ENCODE measurements around the gene MAB21L2.

The MAB21L2 gene

DNA sequence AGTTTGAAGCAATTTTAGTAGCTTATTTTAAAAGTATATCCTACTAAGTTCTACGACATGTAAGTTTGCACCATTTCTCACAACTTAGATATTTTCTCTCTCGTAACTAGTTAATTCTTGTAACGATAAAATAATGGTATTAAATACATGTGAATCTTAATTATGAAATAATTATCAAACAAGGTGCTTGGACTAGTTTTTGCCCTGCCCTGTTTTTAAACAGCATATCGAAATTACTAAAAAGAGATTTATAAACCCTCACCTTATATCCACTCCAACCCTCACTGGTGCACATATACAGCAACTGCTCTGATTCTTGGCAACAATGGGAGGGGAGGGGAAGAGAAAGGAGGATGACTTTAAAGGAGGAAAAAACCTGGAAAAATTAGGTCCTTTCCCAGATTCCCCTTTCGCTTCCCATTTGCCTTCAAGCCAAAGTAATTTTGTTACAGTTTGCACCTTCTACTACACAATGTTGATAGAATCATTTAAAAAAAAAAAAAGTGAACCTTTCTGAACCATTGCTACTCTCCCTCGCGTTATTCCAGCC, 820 bp upstream of the MAB21L2 start:
- Histone ChIP-seq H3K9me3 (ENCODE audit: control insufficient read depth, insufficient read depth, low read depth, low read length) (no peaks in the 10 kb centered on the region), H3K4me1 (ENCODE audit: control insufficient read depth, insufficient read depth, low read length) (no peaks in the 10 kb centered on the region), H3K36me3 (ENCODE audit: control insufficient read depth in 2 of 2, insufficient read depth in 1 of 2, low read length in 2 of 2) (peaks cover 0 to 12% of the 10 kb centered on the region in 2 experiments; a peak in 1 of 3 replicates), H3K27ac (ENCODE audit: extremely low read depth, low read depth, low read length) (no peak overlapping the region), H3K4me3 (ENCODE audit: low read depth, low read length) (no peak overlapping the region)
- ChIA-PET POLR2A (no interaction called here), CTCF (interaction anchor here (0.6 kb wide), 1 partner anchor 431 kb away, joined by 3 read pairs; no protein-coding TSS in a partner anchor)
- TF ChIP-seq ZNF600 (tag by site-specific recombination; IDR thresholded peaks at IDR 0.05): no peak
- TF ChIP-seq, protein P1, sequence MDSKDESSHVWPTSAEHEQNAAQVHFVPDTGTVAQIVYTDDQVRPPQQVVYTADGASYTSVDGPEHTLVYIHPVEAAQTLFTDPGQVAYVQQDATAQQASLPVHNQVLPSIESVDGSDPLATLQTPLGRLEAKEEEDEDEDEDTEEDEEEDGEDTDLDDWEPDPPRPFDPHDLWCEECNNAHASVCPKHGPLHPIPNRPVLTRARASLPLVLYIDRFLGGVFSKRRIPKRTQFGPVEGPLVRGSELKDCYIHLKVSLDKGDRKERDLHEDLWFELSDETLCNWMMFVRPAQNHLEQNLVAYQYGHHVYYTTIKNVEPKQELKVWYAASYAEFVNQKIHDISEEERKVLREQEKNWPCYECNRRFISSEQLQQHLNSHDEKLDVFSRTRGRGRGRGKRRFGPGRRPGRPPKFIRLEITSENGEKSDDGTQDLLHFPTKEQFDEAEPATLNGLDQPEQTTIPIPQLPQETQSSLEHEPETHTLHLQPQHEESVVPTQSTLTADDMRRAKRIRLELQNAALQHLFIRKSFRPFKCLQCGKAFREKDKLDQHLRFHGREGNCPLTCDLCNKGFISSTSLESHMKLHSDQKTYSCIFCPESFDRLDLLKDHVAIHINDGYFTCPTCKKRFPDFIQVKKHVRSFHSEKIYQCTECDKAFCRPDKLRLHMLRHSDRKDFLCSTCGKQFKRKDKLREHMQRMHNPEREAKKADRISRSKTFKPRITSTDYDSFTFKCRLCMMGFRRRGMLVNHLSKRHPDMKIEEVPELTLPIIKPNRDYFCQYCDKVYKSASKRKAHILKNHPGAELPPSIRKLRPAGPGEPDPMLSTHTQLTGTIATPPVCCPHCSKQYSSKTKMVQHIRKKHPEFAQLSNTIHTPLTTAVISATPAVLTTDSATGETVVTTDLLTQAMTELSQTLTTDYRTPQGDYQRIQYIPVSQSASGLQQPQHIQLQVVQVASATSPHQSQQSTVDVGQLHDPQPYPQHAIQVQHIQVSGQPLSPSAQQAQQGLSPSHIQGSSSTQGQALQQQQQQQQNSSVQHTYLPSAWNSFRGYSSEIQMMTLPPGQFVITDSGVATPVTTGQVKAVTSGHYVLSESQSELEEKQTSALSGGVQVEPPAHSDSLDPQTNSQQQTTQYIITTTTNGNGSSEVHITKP (tag by site-specific recombination; IDR thresholded peaks at IDR 0.05): no peak
- TF ChIP-seq, protein P2, sequence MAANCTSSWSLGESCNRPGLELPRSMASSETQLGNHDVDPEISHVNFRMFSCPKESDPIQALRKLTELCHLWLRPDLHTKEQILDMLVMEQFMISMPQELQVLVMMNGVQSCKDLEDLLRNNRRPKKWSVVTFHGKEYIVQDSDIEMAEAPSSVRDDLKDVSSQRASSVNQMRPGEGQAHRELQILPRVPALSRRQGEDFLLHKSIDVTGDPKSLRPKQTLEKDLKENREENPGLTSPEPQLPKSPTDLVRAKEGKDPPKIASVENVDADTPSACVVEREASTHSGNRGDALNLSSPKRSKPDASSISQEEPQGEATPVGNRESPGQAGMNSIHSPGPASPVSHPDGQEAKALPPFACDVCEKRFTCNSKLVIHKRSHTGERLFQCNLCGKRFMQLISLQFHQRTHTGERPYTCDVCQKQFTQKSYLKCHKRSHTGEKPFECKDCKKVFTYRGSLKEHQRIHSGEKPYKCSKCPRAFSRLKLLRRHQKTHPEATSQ (tag by site-specific recombination; IDR thresholded peaks at IDR 0.05): no peak
- TF ChIP-seq, protein P3, sequence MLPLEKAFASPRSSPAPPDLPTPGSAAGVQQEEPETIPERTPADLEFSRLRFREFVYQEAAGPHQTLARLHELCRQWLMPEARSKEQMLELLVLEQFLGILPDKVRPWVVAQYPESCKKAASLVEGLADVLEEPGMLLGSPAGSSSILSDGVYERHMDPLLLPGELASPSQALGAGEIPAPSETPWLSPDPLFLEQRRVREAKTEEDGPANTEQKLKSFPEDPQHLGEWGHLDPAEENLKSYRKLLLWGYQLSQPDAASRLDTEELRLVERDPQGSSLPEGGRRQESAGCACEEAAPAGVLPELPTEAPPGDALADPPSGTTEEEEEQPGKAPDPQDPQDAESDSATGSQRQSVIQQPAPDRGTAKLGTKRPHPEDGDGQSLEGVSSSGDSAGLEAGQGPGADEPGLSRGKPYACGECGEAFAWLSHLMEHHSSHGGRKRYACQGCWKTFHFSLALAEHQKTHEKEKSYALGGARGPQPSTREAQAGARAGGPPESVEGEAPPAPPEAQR (tag by site-specific recombination; IDR thresholded peaks at IDR 0.05): no peak

DNA sequence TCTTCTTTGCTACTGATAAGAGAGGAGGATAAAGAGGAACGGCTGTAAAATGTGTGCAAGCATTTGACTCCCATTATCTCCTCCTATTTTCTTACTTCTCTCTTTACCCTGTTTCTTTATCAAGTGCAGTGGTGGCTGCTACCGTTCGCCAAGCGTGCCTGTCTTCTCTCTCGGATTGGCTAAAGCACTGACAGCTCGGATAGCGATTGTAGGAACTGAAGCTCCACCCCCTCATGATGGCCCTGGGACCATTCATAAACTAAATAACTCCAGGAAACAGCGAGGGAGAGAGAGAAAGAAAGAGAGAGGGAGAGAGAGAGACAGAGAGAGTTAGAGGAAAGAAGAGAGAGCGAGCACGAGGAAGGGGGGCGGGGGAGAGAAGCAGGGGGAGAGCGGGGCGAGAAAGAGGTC, 305 bp upstream of the MAB21L2 start:
- ChIA-PET CTCF (no interaction called here), POLR2A (no interaction called here)

DNA sequence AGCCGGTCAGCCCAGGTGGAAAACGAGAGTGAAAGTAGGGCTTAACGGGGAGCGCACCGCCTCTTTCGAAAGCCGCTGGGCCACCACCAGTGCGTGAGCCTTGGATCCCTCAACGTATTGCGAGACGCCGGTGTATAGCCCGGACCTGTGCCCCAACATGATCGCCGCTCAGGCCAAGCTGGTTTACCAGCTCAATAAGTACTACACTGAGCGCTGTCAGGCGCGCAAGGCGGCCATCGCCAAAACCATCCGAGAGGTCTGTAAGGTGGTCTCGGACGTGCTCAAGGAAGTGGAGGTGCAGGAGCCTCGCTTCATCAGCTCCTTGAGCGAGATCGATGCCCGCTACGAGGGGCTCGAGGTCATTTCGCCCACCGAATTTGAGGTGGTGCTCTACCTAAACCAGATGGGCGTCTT, 929 bp downstream of the MAB21L2 start:
- Histone ChIP-seq H3K4me1 (ENCODE audit: control insufficient read depth, insufficient read depth, low read length) (no peaks in the 10 kb centered on the region), H3K36me3 (ENCODE audit: control insufficient read depth in 2 of 2, insufficient read depth in 1 of 2, low read length in 2 of 2) (peaks cover 0 to 12% of the 10 kb centered on the region in 2 experiments; a peak in 1 of 3 replicates), H3K27ac (ENCODE audit: extremely low read depth, low read depth, low read length) (no peak overlapping the region), H3K4me3 (ENCODE audit: low read depth, low read length) (no peak overlapping the region), H3K9me3 (ENCODE audit: control insufficient read depth, insufficient read depth, low read depth, low read length) (no peaks in the 10 kb centered on the region)
- ChIA-PET CTCF (no interaction called here), POLR2A (no interaction called here)
- TF ChIP-seq SETDB1 (IDR thresholded peaks at IDR 0.05; ENCODE audit: insufficient read length, low read length) (no peak), ZIC2 (tag by site-specific recombination; IDR thresholded peaks at IDR 0.05) (no peak), ZBTB17 (tag by site-specific recombination; IDR thresholded peaks at IDR 0.05) (no peak), ZNF202 (tag by site-specific recombination; IDR thresholded peaks at IDR 0.05; ENCODE audit: borderline replicate concordance) (no peak), SCRT1 (tag by site-specific recombination; IDR thresholded peaks at IDR 0.05; ENCODE audit: borderline replicate concordance) (no peak), KLF1 (tag by site-specific recombination; IDR thresholded peaks at IDR 0.05) (no peak), KLF8 (tag by site-specific recombination; IDR thresholded peaks at IDR 0.05) (no peak), SP7 (tag by site-specific recombination; IDR thresholded peaks at IDR 0.05) (no peak), ZNF510 (tag by site-specific recombination; IDR thresholded peaks at IDR 0.05; ENCODE audit: insufficient replicate concordance) (no peak), ZNF585B (tag by site-specific recombination; IDR thresholded peaks at IDR 0.05) (no peak)
- TF ChIP-seq, protein P4, sequence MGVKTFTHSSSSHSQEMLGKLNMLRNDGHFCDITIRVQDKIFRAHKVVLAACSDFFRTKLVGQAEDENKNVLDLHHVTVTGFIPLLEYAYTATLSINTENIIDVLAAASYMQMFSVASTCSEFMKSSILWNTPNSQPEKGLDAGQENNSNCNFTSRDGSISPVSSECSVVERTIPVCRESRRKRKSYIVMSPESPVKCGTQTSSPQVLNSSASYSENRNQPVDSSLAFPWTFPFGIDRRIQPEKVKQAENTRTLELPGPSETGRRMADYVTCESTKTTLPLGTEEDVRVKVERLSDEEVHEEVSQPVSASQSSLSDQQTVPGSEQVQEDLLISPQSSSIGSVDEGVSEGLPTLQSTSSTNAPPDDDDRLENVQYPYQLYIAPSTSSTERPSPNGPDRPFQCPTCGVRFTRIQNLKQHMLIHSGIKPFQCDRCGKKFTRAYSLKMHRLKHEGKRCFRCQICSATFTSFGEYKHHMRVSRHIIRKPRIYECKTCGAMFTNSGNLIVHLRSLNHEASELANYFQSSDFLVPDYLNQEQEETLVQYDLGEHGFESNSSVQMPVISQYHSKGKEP (tag by site-specific recombination; IDR thresholded peaks at IDR 0.05): no peak

More for the DNA sequence above, 305 bp upstream of the MAB21L2 start:
- Histone ChIP-seq H3K36me3 (ENCODE audit: control insufficient read depth in 2 of 2, insufficient read depth in 1 of 2, low read length in 2 of 2) (peaks cover 0 to 12% of the 10 kb centered on the region in 2 experiments; a peak in 1 of 3 replicates), H3K27ac (ENCODE audit: extremely low read depth, low read depth, low read length) (no peak overlapping the region), H3K4me1 (ENCODE audit: control insufficient read depth, insufficient read depth, low read length) (no peaks in the 10 kb centered on the region), H3K4me3 (ENCODE audit: low read depth, low read length) (no peak overlapping the region), H3K9me3 (ENCODE audit: control insufficient read depth, insufficient read depth, low read depth, low read length) (no peaks in the 10 kb centered on the region)
- TF ChIP-seq ZNF596 (tag by site-specific recombination; IDR thresholded peaks at IDR 0.05): peak; percentile 63
- TF ChIP-seq, protein P5, sequence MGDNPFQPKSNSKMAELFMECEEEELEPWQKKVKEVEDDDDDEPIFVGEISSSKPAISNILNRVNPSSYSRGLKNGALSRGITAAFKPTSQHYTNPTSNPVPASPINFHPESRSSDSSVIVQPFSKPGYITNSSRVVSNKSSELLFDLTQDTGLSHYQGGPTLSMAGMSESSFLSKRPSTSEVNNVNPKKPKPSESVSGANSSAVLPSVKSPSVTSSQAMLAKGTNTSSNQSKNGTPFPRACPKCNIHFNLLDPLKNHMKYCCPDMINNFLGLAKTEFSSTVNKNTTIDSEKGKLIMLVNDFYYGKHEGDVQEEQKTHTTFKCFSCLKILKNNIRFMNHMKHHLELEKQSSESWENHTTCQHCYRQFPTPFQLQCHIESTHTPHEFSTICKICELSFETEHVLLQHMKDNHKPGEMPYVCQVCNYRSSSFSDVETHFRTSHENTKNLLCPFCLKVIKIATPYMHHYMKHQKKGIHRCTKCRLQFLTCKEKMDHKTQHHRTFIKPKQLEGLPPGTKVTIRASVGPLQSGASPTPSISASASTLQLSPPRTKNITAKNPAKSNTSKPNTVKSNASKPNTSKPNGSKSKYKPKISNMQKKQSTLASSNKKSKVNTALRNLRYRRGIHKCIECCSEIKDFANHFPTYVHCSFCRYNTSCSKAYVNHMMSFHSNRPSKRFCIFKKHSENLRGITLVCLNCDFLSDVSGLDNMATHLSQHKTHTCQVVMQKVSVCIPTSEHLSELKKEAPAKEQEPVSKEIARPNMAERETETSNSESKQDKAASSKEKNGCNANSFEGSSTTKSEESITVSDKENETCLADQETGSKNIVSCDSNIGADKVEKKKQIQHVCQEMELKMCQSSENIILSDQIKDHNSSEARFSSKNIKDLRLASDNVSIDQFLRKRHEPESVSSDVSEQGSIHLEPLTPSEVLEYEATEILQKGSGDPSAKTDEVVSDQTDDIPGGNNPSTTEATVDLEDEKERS (tag by site-specific recombination; IDR thresholded peaks at IDR 0.05): no peak
- no peak for TF ChIP-seq ZNF214 (tag by site-specific recombination; IDR thresholded peaks at IDR 0.05; ENCODE audit: borderline replicate concordance)
- TF ChIP-seq GLI4 (tag by site-specific recombination; IDR thresholded peaks at IDR 0.05): no peak

Measured in HEK293 (cell line).